SK-N-MC (cell line): ENCODE measurements around the gene EFHD1.
A peak's percentile ranks its signal among the peaks of the same experiment; 100 is the strongest.
"Not testable (repeated sequence)": the region's sequence is repeated elsewhere in the genome, so short reads cannot be mapped to it uniquely, and the experiment has no call there.

ENCODE experiments used
- DNase-seq: peaks from one replicate; pipeline ENCODE4 v3.0.0-alpha.2; 2011; ENCODE audit warnings: low read depth, low spot score
- H3K27ac ChIP-seq: fragments of 200-600 bp; sonication (generic); 2 replicates; pipeline ENCODE4 v1.5.1; 2016; ENCODE audit warnings: mixed run types
- H3K36me3 ChIP-seq: fragments of 200-600 bp; sonication (generic); 2 replicates; pipeline ENCODE4 v1.6.1; 2017; ENCODE audit warnings: antibody characterized with exemption, low read length, mixed read lengths; ENCODE audit not compliant: insufficient read depth
- H3K4me3 ChIP-seq: fragments of 200-600 bp; sonication (generic); 2 replicates; pipeline ENCODE4 v1.5.1; 2016
- H3K9ac ChIP-seq: fragments of 200-600 bp; sonication (generic); 2 replicates; pipeline ENCODE4 v1.8.0; 2017; ENCODE audit warnings: mixed run types, mixed read lengths; ENCODE audit not compliant: insufficient read length
- H3K9me3 ChIP-seq: fragments of 200-600 bp; sonication (generic); 2 replicates; pipeline ENCODE4 v1.6.1; 2017; ENCODE audit warnings: low read depth, mild to moderate bottlenecking, antibody characterized with exemption, low read length, moderate library complexity, mixed read lengths
- EZH2 ChIP-seq: fragments of 200-600 bp; sonication (generic); IDR thresholded peaks from one replicate; pipeline ENCODE4 v1.6.1; 2017; ENCODE audit warnings: antibody characterized with exemption
- FOXP2 ChIP-seq: optimal IDR thresholded peaks from 2 replicates; pipeline ENCODE3; 2011; ENCODE audit warnings: mild to moderate bottlenecking, moderate library complexity; ENCODE audit not compliant: insufficient read depth; ENCODE audit errors: extremely low read length, control extremely low read depth
- POLR2AphosphoS5 ChIP-seq: IDR thresholded peaks from 2 replicates; pipeline ENCODE4 v1.6.1; 2012; ENCODE audit warnings: mild to moderate bottlenecking, low read depth, low read length, borderline replicate concordance

The EFHD1 gene

GRCh38 chr2:232629129-232629475 is 4.3 kb upstream of the EFHD1 start:
- no peak overlapping the region for H3K4me3 ChIP-seq
- H3K27ac ChIP-seq, result no peak overlapping the region
- TF ChIP-seq FOXP2 (no peak), EZH2 (no peak), POLR2AphosphoS5 (no peak)

GRCh38 chr2:232632229-232632903 is 1.0 kb upstream of the EFHD1 start:
- Histone ChIP-seq H3K4me3 (peak overlapping the region; percentile 91), H3K27ac (no peak overlapping the region), H3K9me3 (no peaks in the 10 kb centered on the region), H3K36me3 (no peaks in the 10 kb centered on the region), H3K9ac (peak overlapping the region; percentile 78)
- TF ChIP-seq FOXP2 (no peak), POLR2AphosphoS5 (no peak), EZH2 (no peak)
- no peak for DNase-seq

More at GRCh38 chr2:232629129-232629475, 4.3 kb upstream of the EFHD1 start:
- no peak for DNase-seq
- Histone ChIP-seq H3K36me3 (no peaks in the 10 kb centered on the region), H3K9ac (no peak overlapping the region), H3K9me3 (no peaks in the 10 kb centered on the region)

- Histone ChIP-seq H3K9me3 (no peaks in the 10 kb centered on the region), H3K4me3 (peak overlapping the region; percentile 91), H3K27ac (no peak overlapping the region), H3K9ac (peak overlapping the region; percentile 78), H3K36me3 (no peaks in the 10 kb centered on the region)
- no peak for DNase-seq
- no peak for TF ChIP-seq FOXP2
- TF ChIP-seq POLR2AphosphoS5, result no peak
- TF ChIP-seq EZH2, result no peak
Observed at GRCh38 chr2:232632904-232633412, 446 bp upstream of the EFHD1 start.

GRCh38 chr2:232634206-232635150 is 1.1 kb downstream of the EFHD1 start:
- no peak overlapping the region for H3K9ac ChIP-seq
- DNase-seq, result no peak
- no peaks in the 10 kb centered on the region for H3K36me3 ChIP-seq
- H3K9me3 ChIP-seq, result no peaks in the 10 kb centered on the region
- peak overlapping the region; percentile 91 for H3K4me3 ChIP-seq
- H3K27ac ChIP-seq, result no peak overlapping the region
- TF ChIP-seq POLR2AphosphoS5 (no peak), FOXP2 (no peak)

GRCh38 chr2:232635376-232635775 is 2.0 kb downstream of the EFHD1 start:
- H3K4me3 ChIP-seq, H3K27ac ChIP-seq, H3K9me3 ChIP-seq, DNase-seq, H3K9ac ChIP-seq, H3K36me3 ChIP-seq: not testable (repeated sequence)

- H3K9ac ChIP-seq, result no peak overlapping the region
- no peak overlapping the region for H3K4me3 ChIP-seq
- no peaks in the 10 kb centered on the region for H3K36me3 ChIP-seq
- no peaks in the 10 kb centered on the region for H3K9me3 ChIP-seq
- no peak for DNase-seq
- TF ChIP-seq POLR2AphosphoS5 (no peak), FOXP2 (no peak), EZH2 (no peak)
- H3K27ac ChIP-seq, result no peak overlapping the region
Observed at GRCh38 chr2:232635820-232636219, 2.4 kb downstream of the EFHD1 start.

- Histone ChIP-seq H3K9ac (no peak overlapping the region), H3K27ac (no peak overlapping the region), H3K36me3 (no peaks in the 10 kb centered on the region), H3K4me3 (no peak overlapping the region), H3K9me3 (no peaks in the 10 kb centered on the region)
- DNase-seq, result no peak
- TF ChIP-seq POLR2AphosphoS5 (no peak), FOXP2 (no peak)
Observed at GRCh38 chr2:232636788-232637420, 3.5 kb downstream of the EFHD1 start.

GRCh38 chr2:232637866-232638583 is 4.6 kb downstream of the EFHD1 start:
- Histone ChIP-seq H3K4me3 (no peak overlapping the region), H3K9ac (no peak overlapping the region), H3K9me3 (no peaks in the 10 kb centered on the region), H3K27ac (0 out of 2 replicates have a peak overlapping the region, but pooled peaks have one; percentile 25), H3K36me3 (no peaks in the 10 kb centered on the region)
- DNase-seq, result no peak
- TF ChIP-seq EZH2 (no peak), FOXP2 (no peak), POLR2AphosphoS5 (no peak)
